Activated CD8-positive, alpha-beta memory T cell treated with anti-CD3 and anti-CD28 coated beads, Interleukin-2, amount 50 U/mL, for 48 hours (primary cell): ENCODE data around the gene RAB27A.
"Not testable (repeated sequence)": the region's sequence is repeated elsewhere in the genome, so short reads cannot be mapped to it uniquely, and the experiment has no call there.

ENCODE experiments used
- DNase-seq: peaks from one replicate; pipeline ENCODE4 v3.0.0-alpha.2; 2020

Gene RAB27A

DNA sequence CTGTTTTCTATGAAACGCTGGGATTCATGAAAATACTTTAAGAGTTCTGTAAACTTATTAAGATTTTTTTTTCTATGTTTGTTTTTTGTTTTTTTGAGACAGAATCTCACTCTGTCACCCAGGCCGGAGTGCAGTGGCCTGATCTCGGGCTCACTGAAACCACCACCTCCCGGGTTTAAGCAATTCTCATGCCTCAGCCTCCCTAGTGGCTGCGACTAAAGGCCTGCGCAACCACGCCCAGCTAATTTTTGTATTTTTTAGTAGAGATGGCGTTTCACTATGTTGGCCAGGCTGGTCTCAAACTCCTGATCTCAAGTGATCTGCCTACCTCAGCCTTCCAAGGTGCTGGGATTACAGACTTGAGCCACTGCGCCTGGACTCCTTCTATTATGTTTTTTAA is 39.7 kb downstream of the RAB27A start:
- not testable (repeated sequence) for DNase-seq

DNA sequence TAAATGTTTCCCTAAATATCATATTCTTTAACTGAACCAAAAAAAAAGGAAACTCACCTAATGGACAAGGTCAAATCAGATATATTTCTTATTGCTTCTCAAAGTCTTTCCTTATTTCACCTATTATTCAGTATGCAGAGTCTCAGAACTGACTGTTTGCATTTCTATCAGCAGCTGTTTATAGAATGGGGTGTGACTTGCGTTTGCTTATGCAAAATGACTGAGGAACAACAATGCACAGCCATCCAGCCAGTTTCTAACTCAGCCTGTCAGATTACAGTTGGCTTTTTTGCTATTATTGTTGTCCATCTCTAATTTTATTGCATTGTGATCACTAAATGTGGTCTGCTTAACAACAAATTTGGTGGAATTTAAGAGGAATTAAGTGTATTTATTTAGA is 40.7 kb downstream of the RAB27A start:
- DNase-seq, result no peak

DNA sequence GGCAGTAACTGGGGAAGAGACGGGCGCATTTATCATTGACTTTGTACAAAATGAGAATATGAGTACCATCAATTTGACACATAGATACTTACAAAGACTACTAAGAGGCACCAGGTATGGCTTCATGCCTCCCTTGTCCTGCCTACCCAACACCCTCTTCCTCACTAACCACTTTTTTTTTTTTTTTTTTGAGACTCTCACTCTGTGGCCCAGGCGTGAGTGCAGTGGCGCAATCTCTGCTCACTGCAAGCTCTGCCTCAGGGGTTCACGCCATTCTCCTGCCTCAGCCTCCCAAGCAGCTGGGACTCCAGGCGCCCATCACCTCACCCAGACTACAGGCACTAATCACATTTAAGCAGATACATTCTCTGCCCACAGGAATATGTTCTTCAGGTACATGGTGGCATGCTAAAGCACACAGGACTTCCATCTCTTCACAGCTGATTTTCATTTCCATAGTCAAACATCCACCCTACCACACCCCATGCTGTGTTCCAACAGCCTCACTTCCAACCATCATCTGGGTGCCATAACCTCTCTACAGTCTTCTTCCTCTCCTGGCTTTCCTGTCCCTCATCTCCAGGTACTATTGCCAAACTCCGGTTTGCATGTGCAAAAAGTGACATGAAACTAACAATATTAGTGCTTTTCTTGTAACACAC is 41.7 kb downstream of the RAB27A start:
- DNase-seq, result no peak

DNA sequence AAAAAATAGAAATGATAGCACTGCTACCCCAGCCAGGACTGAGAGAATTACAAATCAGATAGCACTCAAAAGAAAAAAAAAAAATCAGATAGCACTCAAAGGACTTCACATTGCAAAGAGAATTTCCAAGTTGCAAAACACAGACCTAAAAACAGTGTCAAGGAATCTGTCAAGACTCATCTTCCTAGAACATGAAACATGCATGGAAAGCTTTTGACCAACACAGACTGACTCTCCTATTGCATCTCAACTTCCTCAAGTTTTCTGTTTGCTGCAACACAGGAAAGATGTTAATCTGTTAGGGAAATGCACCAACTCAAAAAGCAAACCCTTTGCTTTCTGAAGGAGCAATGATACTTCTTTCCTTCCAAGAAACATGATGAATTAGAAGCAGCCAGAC is 42.3 kb downstream of the RAB27A start:
- no peak for DNase-seq

DNA sequence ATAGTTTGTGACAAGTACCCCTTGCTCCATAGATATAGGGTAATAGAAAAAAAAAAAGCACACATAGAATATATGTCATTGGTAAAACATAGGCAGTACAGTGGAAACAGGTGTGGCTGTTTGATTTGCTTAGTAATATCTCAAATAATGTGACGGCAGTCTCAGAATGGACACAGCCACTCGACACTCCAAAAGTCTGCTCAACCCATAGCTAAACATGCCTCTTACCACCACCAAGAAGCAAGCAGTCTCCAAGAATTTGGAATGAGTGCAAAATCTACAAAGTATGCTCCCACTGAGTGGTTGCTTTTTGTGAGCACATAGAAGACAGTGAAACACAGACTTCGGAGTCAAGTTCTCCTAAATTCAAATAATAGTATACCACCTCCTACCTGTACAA is 43.0 kb downstream of the RAB27A start:
- DNase-seq, result no peak

DNA sequence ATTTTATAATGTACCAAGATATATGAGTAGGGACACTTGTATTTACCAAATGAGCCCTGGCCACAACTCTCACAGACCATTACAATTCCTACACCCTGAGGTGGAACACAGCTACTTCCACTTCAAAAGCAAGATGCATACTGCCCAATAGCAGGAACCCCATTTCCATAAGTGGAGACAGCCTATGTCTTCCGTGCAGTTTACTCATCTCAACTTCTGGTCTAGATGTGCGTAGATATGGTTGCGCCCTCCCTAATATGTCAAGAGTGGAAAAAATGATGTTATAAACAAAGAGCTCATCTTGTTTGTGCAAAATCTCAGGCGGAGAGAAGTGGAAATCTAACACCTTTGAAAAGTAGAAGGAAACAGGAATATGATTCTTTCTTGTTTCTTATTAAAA is 44.6 kb downstream of the RAB27A start:
- no peak for DNase-seq

DNA sequence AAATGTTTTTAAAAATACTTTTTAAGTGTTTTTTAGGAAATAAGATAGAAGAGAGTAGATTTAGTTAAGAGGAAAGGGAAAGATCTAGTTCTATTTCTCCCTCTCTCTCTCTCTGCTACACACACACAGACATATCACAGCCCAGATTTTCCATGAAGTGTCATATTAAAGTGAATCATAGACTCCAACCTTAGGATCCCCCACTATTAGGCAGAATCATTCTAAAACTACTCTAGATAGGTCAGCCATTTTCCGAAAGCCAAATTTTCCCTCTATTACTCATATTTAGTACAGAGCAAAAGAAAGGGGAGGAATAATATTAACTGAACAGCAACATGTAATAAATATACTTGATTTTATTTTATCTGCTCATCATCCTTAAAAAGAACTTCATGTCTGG is 47.7 kb downstream of the RAB27A start:
- no peak for DNase-seq

DNA sequence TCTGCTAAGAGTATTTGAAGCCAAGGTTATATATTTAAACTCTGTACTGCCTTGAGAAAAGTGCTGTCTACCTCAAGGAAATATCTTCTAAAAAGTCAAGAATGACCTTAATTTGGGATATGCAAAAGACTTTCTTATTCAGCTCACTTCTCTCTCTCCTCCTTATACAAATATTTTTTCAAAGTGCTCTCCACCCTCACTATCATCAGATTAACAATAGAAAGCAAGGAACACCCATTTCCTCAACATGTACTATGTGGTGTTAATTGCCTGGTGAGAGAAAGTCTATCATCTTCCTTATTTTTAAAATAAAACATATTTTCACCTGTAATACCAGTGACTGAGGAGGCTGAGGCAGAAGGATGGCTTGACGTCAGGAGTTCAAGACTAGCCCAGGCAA is 48.4 kb downstream of the RAB27A start:
- no peak for DNase-seq

DNA sequence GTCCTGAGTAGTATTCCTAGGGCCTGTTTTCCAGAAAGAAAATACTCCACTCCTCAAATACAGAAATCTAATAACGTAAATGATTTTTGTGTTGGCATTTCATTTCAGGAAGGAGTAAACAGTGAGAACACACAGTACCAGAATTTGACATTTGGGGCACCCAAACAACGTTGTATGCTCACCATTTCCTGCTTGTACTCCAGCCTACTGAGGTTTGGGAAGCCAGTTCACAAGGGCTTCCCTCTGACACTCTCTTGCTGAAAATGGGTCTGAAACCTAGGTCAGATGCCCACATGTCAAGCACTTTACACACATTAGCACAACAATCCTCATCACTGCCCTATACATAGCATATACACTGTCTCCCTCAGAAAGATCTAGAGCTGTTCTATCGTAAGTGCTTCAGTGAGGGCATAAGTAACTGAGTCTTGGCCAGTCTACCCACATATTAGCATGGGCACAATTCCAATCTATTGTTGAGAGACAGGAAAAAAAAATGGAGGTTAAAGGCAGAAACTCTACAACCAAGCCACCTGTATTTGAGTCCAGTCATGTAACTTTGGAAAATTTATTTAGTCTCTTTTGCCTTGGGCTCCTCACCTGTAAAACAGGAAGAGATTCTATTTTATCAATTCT is 49.4 kb downstream of the RAB27A start:
- no peak for DNase-seq

DNA sequence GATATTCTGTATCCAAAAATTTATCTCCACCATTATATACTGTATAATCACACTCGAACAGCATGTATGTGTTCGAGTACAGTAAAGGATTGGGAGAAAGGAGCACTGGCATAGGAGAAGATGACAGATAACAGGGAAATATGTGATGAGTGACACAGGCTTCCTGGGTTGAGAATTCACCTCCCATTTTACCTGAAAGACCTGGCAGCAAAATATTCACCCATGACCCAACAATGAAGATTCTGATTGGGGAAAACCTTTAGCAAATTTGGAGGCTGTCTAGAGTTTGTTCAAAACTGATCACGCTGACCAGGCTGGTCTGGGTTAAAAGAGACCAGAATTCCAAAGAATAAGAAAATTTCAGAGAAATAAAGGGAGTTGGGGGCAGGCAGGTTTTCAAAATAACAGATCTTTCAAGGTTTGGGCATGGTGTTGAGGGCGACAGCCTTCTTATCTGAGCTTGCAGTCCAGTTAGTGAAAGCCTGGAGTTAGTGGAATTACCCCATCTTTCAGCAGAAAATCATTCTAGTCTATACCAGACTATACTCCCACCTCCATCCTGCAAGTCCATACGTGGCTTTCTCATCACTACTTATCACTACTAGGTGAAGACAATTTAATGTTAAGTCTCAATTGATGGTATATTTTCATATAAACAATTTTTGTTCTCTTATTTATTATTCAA is 50.0 kb downstream of the RAB27A start:
- DNase-seq, result no peak

DNA sequence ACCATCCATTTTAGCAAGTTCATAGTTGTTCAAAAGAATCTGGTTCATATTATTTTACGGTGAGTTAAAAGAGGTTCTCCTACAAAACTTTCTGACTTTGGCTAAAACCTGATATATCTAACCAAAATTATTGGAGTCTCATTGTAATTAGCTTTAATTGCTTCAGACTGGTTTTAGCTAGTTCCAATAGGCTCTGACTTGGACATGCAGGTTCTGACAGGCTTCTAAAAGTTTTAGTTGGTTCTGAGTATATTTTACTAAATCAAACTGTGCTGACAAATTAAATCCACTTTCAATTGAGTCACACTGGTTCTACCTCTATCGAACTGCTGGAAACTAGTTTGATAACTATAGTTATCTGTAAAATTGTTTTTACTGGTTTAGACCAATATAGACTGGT is 50.7 kb downstream of the RAB27A start:
- no peak for DNase-seq

DNA sequence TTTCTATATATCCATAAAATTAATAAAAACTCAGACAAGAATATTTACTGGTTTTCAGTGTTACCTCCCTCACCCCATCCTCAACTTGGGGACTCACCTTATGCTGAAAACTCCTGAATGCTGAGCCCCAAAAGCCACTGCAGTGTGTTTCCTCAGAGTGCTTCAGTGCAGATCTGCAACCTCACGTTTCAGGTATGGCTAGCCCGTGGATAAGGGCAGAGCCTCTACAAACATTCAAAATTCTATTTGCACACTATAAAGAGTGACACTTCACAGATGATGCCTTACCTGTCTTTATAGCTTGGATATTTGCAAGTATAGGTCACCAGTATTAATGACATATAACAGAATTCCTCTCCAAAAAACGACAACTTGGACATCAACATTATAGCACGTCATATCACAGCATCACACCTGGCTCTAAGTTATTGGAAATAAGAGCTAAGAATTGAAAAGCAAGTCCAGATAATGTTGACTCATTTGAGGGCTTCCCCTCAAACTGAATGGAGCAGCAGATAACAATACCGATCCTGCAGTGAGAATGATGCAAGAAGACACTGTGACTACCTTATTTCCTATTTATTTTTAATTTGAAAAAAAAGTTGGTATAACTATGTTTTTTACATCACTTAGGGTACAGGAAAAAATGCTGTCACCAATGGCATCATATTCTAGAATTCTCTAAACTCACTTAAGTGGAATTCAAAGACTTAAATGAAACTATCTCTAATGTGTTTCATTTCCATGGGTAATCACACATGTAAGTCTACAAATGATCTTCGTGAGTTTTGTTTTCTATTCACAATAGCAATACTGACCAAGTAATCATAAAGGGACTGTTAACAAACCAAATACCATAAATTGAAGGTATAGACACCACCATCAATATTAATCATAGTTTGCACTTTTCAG is 52.1 kb downstream of the RAB27A start:
- DNase-seq, result no peak

DNA sequence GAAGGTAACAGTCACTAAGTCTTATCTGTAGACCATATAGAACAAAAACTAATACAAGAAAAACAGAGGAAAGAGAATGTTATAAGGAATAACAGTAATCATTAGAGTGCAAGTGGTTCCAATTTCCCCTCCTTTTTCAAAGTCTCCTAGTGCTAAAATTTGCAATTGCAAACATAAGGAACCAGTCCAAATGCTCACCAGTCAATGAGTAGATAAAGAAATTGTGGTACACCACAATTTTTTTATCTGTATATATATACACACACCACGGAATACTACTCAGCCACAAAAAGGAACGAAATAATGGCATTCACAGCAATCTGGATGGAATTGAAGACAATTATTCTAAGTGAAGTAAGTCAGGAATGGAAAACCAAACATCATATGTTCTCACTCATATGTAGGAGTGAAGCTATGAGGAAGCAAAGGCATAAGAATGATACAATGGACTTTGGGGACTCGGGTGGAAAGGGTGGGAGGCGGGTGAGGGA is 54.0 kb downstream of the RAB27A start:
- no peak for DNase-seq

DNA sequence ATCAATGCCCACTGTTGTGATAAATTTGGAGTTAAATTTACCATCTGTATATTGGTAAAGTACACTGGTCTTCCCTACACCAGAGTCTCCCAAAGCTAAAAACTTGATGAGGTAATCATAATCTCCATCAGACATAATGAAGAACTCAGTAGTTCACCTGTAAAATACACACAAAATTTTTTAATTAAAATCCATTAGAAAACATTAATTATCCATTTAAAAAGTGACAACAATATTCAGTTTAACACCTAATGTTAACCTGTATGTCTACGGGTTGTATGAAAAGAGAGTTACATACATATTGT is 54.9 kb downstream of the RAB27A start:
- no peak for DNase-seq

DNA sequence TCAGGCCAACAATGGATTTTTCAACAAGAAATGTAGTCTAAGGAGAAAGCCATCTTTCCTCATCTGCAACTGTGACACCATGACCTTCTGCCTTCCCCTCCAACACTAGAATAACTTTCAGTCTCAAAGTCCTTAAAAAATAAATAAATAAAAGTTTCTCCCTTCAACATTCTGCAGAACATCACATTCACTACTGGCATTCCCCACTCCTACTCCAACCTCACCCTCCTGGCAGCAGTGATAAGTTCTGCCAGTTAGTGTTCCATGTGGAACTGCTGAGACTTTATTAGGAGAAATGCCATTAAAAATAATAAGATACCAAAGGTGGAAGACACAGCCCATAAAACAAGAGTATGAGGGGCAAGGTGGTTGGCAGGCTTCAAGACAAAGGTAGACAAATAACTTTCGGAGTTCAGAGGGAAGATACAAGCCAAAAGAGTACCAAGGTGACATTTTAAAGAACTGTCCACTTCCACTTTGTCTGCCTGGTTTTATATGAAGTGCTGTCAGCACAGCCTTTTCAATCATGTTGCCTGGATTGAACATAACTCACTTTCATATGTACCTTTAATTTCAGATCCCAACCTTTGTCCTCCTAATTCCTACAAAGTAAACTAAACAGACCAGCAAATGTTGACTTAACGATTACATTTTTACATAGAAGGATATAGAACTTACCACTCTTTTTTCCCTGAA is 55.4 kb downstream of the RAB27A start:
- no peak for DNase-seq

DNA sequence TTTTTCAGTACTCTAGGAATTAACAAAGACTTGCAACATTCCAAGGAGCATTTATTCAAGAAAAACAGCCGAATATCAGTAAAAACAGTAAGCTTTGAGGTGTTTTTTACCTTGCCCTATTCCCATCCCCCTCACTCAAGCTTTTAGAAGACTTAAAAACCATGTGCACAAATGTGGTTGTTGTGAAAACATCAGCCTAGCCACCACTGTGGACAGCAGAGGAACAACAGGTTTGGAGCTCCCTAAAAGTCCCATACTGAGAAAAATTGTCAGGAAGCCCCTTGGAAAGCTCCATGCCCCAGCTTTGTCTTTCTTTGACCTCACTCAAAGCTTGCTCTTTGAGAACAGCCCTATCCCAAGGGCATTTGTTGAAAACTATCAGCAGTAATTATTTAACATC is 58.2 kb downstream of the RAB27A start:
- no peak for DNase-seq

DNA sequence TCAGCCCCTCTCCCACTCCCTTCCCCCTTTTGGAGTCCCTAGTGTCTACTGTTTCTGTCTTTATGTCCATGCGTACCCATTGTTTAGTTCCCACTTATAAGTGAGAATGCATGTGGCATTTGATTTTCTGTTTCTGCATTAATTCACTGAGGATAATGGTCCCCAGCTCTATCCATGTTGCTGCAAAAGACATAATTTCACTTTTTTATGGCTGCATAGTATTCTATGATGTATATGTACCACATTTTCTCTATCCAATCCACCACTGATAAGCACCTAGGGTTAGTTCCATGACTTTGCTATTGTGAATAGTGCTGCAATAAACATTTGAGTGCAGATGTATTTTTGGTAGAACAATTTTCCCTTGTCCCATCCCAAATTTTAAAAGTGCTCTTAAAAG is 58.7 kb downstream of the RAB27A start:
- no peak for DNase-seq

DNA sequence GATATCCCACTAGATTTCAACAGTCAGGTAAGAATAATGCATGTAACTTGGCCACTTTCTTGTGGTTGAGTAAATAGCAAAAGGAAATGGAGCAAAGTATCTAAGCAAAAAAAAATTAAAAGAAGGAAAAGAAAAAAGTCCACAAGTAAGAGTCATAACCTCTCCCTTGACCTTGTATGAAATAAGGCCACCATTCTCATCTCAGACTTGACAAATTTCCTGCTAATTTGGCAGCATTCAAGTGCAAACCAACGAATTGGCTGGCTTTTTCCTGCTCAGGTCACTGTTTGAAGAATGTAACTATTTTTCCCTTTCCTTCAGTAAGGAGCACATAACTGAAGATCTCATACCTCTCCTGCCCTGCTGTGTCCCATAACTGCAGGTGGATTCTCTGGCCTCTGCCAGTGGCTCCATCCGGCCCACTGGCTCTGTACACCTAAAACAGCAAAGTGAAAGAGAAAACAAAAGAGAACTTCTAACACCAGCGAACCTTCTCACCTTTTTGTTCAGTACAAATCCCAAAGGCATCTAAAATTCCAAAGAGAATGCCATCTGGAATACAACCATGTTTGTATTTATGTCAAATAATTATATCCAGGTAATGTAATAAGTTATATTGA is 59.5 kb downstream of the RAB27A start:
- no peak for DNase-seq

DNA sequence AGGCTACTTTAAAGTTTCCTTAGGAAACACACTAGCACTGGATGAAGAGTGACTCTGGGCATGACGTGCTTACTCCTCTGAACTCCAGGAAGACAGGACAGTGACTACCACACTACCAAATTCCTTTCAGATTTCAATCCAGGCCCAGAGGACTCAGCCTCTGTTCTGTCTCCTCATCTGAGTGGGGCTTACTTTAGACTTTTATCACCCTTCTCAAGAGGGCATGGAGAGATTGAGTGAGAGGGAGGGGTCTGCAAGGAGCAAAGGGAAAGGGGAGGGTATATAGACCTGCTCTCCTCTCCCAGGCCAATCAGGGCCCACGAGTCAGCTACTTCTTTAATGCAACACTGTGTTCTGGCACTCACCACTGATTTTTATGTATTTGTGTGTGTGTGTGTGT is 63.5 kb downstream of the RAB27A start:
- no peak for DNase-seq

DNA sequence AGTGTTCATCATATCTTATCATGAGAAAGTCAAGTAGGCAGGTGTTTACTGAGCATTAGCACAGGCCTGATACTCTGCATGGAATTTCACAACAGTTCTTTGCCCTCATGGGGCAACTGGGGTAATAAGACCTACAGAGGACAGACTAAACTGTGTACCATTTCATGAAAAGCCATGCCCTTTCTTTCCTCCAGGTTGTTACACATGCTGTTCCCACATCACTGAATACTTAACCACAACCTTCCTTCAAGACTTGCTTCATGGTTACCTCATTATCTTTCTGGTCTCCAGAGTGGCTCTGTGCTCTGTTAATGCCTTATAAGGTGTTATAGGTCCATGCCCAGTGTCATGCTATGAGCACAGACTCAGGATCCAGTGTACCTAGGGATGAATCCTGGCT is 64.7 kb downstream of the RAB27A start:
- no peak for DNase-seq

DNA sequence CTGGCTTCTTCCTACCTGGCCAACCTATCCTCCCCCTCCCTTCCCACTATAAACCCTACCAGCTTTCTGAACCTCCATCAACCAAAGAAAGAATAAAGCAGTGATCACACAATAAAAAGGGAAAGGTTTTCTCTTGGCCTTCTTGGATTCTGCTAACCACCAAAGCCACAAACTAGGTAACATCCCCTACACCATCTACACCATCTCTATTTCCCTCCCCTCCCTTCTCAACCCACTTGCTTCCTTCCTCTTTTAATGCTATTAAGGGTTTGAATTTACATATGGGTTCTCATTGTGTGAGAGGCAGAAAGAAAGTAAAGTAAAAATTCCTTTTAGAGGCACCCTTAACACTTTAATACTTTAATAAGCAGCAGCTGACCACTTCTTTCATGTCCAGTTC is 67.0 kb downstream of the RAB27A start:
- no peak for DNase-seq
